Fibroblast of villous mesenchyme (primary cell): Measurements from ENCODE around the gene RERE. TPM values are rescaled to one million over a fixed set of nuclear protein-coding genes. Genes with fewer than 3 reads are reported as not detected.

ENCODE experiments used
- DNase-seq: peaks from one replicate; pipeline ENCODE4 v3.0.0-alpha.2; 2010; ENCODE audit warnings: low read depth
- H3K4me3 ChIP-seq: 2 replicates; pipeline ENCODE4 v1.5.1; 2011; ENCODE audit warnings: low read depth, mild to moderate bottlenecking, low read length
- total RNA-seq: library from RNA; depleted of rRNA; stranded (reverse); fragments of >200 nt; gene quantifications from 2 replicates; pipeline ENCODE4 v1.2.3, GENCODE V29; 2012
- TF ChIP-seq, protein P1 (sequence below): IDR thresholded peaks from 2 replicates; pipeline ENCODE4 v1.5.1; 2012; ENCODE audit warnings: low read depth, mild to moderate bottlenecking, low read length; ENCODE audit not compliant: insufficient read depth

The RERE gene
- total RNA-seq, 1 donor = 51.4 TPM

DNA sequence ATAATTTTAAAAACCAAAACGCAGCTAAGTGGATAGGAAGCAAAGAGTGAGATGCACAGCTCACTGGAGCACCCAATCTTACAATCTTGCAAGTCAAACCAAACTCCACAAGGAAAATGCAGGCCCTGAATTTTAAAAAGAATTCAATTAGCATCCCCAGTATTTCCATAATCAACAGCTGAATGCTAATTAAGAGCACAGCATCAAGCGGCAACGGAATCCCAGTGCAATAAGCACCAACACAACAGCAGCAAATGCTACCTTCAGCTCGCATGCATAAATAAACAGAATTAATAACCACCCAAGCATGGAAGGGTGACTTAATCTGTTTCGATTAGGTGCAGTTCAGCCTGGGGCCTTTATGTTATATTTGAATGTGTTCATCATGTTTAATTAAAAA, 356.7 kb downstream of the RERE start:
- no peak overlapping the region for H3K4me3 ChIP-seq
- DNase-seq = no peak
- TF ChIP-seq, protein P1, sequence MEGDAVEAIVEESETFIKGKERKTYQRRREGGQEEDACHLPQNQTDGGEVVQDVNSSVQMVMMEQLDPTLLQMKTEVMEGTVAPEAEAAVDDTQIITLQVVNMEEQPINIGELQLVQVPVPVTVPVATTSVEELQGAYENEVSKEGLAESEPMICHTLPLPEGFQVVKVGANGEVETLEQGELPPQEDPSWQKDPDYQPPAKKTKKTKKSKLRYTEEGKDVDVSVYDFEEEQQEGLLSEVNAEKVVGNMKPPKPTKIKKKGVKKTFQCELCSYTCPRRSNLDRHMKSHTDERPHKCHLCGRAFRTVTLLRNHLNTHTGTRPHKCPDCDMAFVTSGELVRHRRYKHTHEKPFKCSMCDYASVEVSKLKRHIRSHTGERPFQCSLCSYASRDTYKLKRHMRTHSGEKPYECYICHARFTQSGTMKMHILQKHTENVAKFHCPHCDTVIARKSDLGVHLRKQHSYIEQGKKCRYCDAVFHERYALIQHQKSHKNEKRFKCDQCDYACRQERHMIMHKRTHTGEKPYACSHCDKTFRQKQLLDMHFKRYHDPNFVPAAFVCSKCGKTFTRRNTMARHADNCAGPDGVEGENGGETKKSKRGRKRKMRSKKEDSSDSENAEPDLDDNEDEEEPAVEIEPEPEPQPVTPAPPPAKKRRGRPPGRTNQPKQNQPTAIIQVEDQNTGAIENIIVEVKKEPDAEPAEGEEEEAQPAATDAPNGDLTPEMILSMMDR = no peak

DNA sequence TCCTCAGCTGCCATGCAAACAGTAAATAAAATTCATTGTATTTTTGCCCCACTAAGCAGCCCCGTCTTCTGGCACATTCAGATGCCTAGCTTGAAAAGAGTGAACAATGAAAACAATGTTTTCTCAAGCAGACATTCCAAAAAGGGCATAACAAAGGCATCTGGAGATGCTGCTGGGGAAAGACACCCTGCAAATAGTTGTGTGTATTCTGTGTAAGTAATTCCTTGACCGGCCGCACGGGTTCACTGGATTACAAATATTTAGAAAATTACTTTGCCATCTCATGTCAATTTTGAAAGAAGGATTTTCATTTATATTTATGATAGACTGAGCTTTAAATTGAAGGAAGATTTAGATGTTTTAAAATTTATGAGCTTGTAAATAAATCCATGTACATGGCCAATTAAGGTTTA, 357.3 kb downstream of the RERE start:
- DNase-seq = no peak
- TF ChIP-seq, protein P1 = peak; percentile 26
- H3K4me3 ChIP-seq = no peak overlapping the region

DNA sequence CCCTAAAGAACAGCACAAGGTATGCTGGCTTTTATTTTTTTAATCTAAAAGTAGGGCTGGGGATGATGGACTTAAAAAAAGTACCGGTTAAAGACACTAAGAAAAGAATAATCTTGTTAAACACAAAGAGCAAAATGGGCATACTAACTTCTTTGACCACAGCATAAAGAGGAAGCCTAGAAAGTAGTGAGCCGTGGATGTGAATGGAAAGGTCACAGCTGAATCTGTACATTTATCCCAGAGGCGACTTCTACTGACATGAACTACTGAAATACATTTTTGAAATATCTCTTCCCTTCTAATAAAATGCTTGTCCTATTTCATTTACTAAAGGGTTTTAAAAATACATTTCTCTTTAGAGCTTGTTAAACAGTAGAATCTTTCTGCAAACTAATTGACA, 358.8 kb downstream of the RERE start:
- no peak for DNase-seq
- no peak overlapping the region for H3K4me3 ChIP-seq
- TF ChIP-seq, protein P1 = no peak

DNA sequence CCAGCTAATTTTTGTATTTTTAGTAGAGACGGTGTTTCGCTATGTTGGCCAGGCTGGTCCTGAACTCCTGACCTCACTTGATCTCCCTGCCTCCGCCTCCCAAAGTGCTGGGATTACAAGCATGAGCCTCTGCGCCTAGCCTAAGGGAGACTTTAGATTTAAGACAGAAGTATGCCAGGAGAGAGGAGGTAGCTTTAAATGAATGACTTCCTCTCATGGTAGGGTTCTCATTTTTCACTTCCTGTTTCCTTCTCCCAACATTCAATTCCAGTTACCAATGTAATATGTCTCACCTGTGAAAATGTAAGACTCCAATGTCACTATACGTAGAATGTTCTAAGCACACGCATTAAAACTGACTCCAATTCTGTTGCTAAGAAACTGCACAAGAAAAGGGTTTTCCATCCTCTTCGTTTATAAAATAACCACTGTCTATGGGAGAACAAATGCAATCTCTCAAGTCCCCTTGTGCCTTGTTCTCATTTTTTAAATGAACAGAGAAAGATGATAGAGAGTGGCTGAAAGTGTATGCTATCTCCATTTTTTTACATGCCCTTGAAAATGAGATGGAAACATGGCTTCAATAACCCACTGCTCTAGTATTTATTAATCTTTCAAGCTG, 359.6 kb downstream of the RERE start:
- TF ChIP-seq, protein P1 = no peak
- DNase-seq = no peak
- H3K4me3 ChIP-seq = no peak overlapping the region

DNA sequence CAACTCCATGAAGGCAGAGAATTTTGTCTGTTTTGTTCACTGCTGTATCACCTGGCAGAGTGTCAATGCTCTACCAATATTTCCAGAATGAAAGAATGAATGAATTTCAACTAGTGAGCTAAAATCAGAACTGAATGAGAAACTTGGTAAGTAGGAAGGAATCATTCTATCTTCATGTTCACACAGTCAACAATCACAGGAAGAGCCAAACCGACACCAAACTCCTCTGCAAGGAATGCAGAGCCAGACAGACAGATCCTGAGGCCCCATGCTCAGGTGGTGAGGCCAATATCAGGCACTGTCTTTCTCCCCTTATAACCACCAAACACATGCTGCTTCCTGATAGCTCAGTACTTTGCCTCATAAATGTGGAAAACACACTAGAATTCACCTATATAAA, 360.4 kb downstream of the RERE start:
- DNase-seq = no peak
- TF ChIP-seq, protein P1 = no peak
- H3K4me3 ChIP-seq = no peak overlapping the region

DNA sequence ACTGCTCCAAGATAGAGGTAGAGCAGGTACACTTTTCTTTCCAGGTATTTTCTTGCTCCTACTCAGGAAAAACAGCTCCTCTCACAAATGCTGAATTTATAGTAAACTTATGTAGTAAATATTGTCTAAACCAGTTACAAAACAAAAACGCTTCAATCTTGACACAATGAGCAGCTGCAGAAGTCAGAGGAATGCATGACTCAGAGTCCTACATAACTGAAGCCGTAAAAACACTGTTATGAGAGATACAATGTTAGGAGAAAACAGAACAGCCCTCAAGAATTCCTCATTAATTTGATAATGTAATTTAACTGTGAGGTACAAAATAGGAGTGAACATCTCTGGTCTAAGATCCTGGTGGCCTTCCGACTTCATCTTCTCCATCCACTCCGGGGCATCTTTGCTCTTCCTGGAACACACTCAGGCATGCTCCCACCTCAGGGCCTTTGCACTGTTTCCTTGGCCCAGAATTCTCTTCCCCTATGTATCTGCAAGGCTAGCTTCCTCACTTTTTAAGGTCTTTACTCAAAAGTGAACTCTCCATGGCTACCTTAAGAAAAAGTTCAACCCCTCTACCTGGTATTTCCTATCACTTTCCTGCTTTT, 361.0 kb downstream of the RERE start:
- DNase-seq = peak; percentile 88
- no peak overlapping the region for H3K4me3 ChIP-seq
- TF ChIP-seq, protein P1 = no peak
